ENCODE results near the gene SEC24D. TPM values are rescaled to one million over a fixed set of nuclear protein-coding genes. Genes with fewer than 3 reads are reported as not detected.

Gene SEC24D
- total RNA-seq, 1 experiment from 2014 or later = 35.8 TPM

- POLR2A ChIA-PET (ENCODE audit: low non-redundant PET) = no interaction called here
- no peaks in the 10 kb centered on the region for H3K9me3 ChIP-seq (ENCODE audit: low read depth, low read length, poor library complexity, severe bottlenecking)
- no TSS peak for BruUV-seq (replicated peaks)
- no peak overlapping the region for H3K27ac ChIP-seq (ENCODE audit: low read depth, low read length, poor library complexity, severe bottlenecking)
- CTCF ChIA-PET = no interaction called here
- no peaks in the 10 kb centered on the region for H3K4me1 ChIP-seq (ENCODE audit: insufficient read depth, low read length, poor library complexity, severe bottlenecking)
- no peak for TF ChIP-seq EZH2 (IDR thresholded peaks at IDR 0.05; ENCODE audit: borderline replicate concordance, low read depth, low read length, poor library complexity, severe bottlenecking)
- no peak for TF ChIP-seq CTCF (conservative IDR thresholded peaks at IDR 0.05; ENCODE audit: low read depth, low read length)
- H3K36me3 ChIP-seq (ENCODE audit: insufficient read depth, low read length, poor library complexity, severe bottlenecking) = peaks cover 21% of the 10 kb centered on the region
- H3K27me3 ChIP-seq (replicated peaks; ENCODE audit: insufficient read depth, low read depth, low read length, poor library complexity) = no peaks in the 10 kb centered on the region
- DNase-seq (ENCODE audit: low spot score) = no peak
- H3K4me3 ChIP-seq (ENCODE audit: low read depth, low read length, poor library complexity, severe bottlenecking) = no peak overlapping the region
- intact Hi-C loops (cut with micrococcal nuclease; ENCODE audit: unreplicated experiment) = no loop called here
Observed at GRCh38 chr4:118727360-118727759, 108.6 kb downstream of the SEC24D start.

DNA sequence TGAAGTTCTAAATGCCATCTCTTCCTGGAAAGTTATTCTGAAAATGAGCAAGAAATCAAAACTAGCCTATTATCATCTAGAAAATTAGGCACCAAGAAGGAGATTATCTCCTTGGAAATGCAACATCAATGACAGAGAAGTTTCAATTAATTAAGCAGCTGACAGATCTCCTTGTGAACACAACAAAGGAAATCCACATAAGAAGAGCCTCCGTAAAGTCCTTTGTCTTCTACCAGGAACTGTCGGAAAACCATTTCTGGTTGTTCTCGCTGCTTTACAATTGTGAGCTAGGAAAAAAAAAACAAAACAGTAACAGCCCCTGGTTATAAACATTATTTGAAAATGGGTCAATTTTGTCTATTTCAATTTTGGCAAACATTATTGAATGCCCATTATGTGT is 112.6 kb downstream of the SEC24D start:
- no peak for DNase-seq (ENCODE audit: low spot score)
- TF ChIP-seq CTCF (conservative IDR thresholded peaks at IDR 0.05; ENCODE audit: low read depth, low read length) (no peak), EZH2 (IDR thresholded peaks at IDR 0.05; ENCODE audit: borderline replicate concordance, low read depth, low read length, poor library complexity, severe bottlenecking) (no peak)
- Histone ChIP-seq H3K36me3 (ENCODE audit: insufficient read depth, low read length, poor library complexity, severe bottlenecking) (peaks cover 11% of the 10 kb centered on the region), H3K9me3 (ENCODE audit: low read depth, low read length, poor library complexity, severe bottlenecking) (no peaks in the 10 kb centered on the region), H3K27ac (ENCODE audit: low read depth, low read length, poor library complexity, severe bottlenecking) (no peak overlapping the region), H3K27me3 (replicated peaks; ENCODE audit: insufficient read depth, low read depth, low read length, poor library complexity) (no peaks in the 10 kb centered on the region), H3K4me3 (ENCODE audit: low read depth, low read length, poor library complexity, severe bottlenecking) (no peak overlapping the region), H3K4me1 (ENCODE audit: insufficient read depth, low read length, poor library complexity, severe bottlenecking) (no peaks in the 10 kb centered on the region)
- POLR2A ChIA-PET (ENCODE audit: low non-redundant PET) = no interaction called here
- BruUV-seq (replicated peaks) = no TSS peak
- CTCF ChIA-PET = no interaction called here
- intact Hi-C loops (cut with micrococcal nuclease; ENCODE audit: unreplicated experiment) = no loop called here

DNA sequence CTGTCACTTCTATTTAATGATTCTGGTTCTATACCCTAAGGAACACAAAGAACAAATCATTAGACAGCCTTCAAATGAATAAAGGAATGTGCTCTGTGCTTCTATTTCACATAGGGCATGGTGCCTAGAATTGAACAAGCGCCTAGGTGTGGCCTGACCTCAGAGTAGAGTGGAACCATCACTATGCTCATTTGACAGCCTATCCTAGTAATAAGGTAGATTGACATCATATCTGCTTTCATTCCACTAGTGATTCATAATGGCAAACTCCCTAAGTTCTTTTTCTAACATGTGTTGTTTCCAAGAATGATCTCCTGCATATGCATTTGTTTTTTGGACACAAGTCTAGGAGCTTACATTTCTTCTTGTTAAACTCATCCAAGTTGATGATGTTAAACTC is 114.2 kb downstream of the SEC24D start:
- no peaks in the 10 kb centered on the region for H3K27me3 ChIP-seq (replicated peaks; ENCODE audit: insufficient read depth, low read depth, low read length, poor library complexity)
- intact Hi-C loops (cut with micrococcal nuclease; ENCODE audit: unreplicated experiment) = no loop called here
- ChIA-PET POLR2A (ENCODE audit: low non-redundant PET) (no interaction called here), CTCF (no interaction called here)
- no peak overlapping the region for H3K4me3 ChIP-seq (ENCODE audit: low read depth, low read length, poor library complexity, severe bottlenecking)
- TF ChIP-seq EZH2 (IDR thresholded peaks at IDR 0.05; ENCODE audit: borderline replicate concordance, low read depth, low read length, poor library complexity, severe bottlenecking) = no peak
- TF ChIP-seq CTCF (conservative IDR thresholded peaks at IDR 0.05; ENCODE audit: low read depth, low read length) = no peak
- no peaks in the 10 kb centered on the region for H3K4me1 ChIP-seq (ENCODE audit: insufficient read depth, low read length, poor library complexity, severe bottlenecking)
- no TSS peak for BruUV-seq (replicated peaks)
- no peaks in the 10 kb centered on the region for H3K9me3 ChIP-seq (ENCODE audit: low read depth, low read length, poor library complexity, severe bottlenecking)
- no peak overlapping the region for H3K27ac ChIP-seq (ENCODE audit: low read depth, low read length, poor library complexity, severe bottlenecking)
- DNase-seq (ENCODE audit: low spot score) = no peak
- peaks cover 4% of the 10 kb centered on the region for H3K36me3 ChIP-seq (ENCODE audit: insufficient read depth, low read length, poor library complexity, severe bottlenecking)

Data from A673 (cell line).